Fibroblast of lung (primary cell): ENCODE results near the gene TERC. TPM values are rescaled to one million over a fixed set of nuclear protein-coding genes. Genes with fewer than 3 reads are reported as not detected.

Experiments
- DNase-seq, 2 donors: peaks; one replicate each; pipeline versions ENCODE4 v3.0.0 to v3.0.0-alpha.2; 2010; ENCODE audit warnings: low read depth in 2 of 2
- H2AFZ ChIP-seq: 2 replicates; pipeline ENCODE4 v1.5.1; 2012; ENCODE audit warnings: low read length, control low read depth, inconsistent platforms
- H3K27ac ChIP-seq: 2 replicates; pipeline ENCODE4 v1.5.1; 2011; ENCODE audit warnings: low read length, control low read depth; ENCODE audit not compliant: insufficient read depth
- H3K27me3 ChIP-seq: 2 replicates; pipeline ENCODE4 v1.5.1; 2011; ENCODE audit warnings: mild to moderate bottlenecking, low read length; ENCODE audit not compliant: control insufficient read depth, insufficient read depth
- H3K36me3 ChIP-seq: 2 replicates; pipeline ENCODE4 v1.5.1; 2011; ENCODE audit warnings: low read length; ENCODE audit not compliant: control insufficient read depth, insufficient read depth
- H3K4me1 ChIP-seq: 2 replicates; pipeline ENCODE4 v1.5.1; 2011; ENCODE audit warnings: low read length; ENCODE audit not compliant: control insufficient read depth, insufficient read depth; ENCODE audit errors: extremely low read depth
- H3K4me2 ChIP-seq: 2 replicates; pipeline ENCODE4 v1.5.1; 2011; ENCODE audit warnings: low read length, control low read depth; ENCODE audit not compliant: insufficient read depth; ENCODE audit errors: extremely low read depth
- H3K4me3 ChIP-seq, 4 experiments: fragments of 200-600 bp in 1 of 4; sonication (generic) in 1 of 4; replicated peaks in 1 of 4; 2 replicates each; pipeline ENCODE4 v1.5.1; 2011 to 2016; ENCODE audit warnings: low read length in 4 of 4, low read depth in 3 of 4, mild to moderate bottlenecking in 3 of 4, control low read depth in 2 of 4, inconsistent platforms in 1 of 4, mixed read lengths in 1 of 4; ENCODE audit not compliant: insufficient read depth in 1 of 4; ENCODE audit errors: control extremely low read depth in 1 of 4
- H3K79me2 ChIP-seq: 2 replicates; pipeline ENCODE4 v1.5.1; 2012; ENCODE audit warnings: mild to moderate bottlenecking, low read length, inconsistent platforms; ENCODE audit not compliant: control insufficient read depth, insufficient read depth
- H3K9ac ChIP-seq: 2 replicates; pipeline ENCODE4 v1.5.1; 2011; ENCODE audit warnings: mild to moderate bottlenecking, low read length, control low read depth; ENCODE audit not compliant: insufficient read depth
- H3K9me3 ChIP-seq: 2 replicates; pipeline ENCODE4 v1.5.1; 2012; ENCODE audit warnings: low read depth, low read length; ENCODE audit not compliant: control insufficient read depth, insufficient read depth
- H4K20me1 ChIP-seq: 2 replicates; pipeline ENCODE4 v1.5.1; 2011; ENCODE audit warnings: low read length; ENCODE audit not compliant: control insufficient read depth, insufficient read depth; ENCODE audit errors: extremely low read depth
- CTCF ChIP-seq, 2 donors: IDR thresholded peaks in 1 of 2; conservative IDR thresholded peaks in 1 of 2; 1 replicate in 1 of 2; 2 replicates in 1 of 2; pipeline ENCODE4 v1.5.1; 2011 to 2012; ENCODE audit warnings: low read length in 2 of 2, control low read depth in 1 of 2, inconsistent platforms in 1 of 2, low read depth in 1 of 2, mild to moderate bottlenecking in 1 of 2
- EZH2 ChIP-seq: IDR thresholded peaks from 2 replicates; pipeline ENCODE4 v1.5.1; 2012; ENCODE audit warnings: low read length, control low read depth, mild to moderate bottlenecking; ENCODE audit errors: missing control alignments
- polyA plus RNA-seq, 2 donors: library from polyadenylated mRNA; depleted of rRNA in 1 of 2; stranded (reverse) in 1 of 2; unstranded in 1 of 2; fragments of >200 nt; gene quantifications; 2 replicates each; pipeline ENCODE4 v1.2.1, GENCODE V29; 2011 to 2012; ENCODE audit warnings: missing spikeins in 1 of 2
- total RNA-seq: library from RNA; depleted of rRNA; stranded (reverse); fragments of >200 nt; gene quantifications from 2 replicates; pipeline ENCODE4 v1.2.1, GENCODE V29; 2014

TERC gene
- total and polyA plus RNA-seq, 2 donors (not counting 1 experiment from before 2014, with no cell fraction given), result 0.39 to 457 TPM

- Histone ChIP-seq H3K27ac (peak within 1 kb of the TSS; percentile 99), H3K4me1 (peaks cover 5% of the 10 kb centered on the region), H3K36me3 (no peaks in the 10 kb centered on the region), H3K27me3 (no peaks in the 10 kb centered on the region), H4K20me1 (no peaks in the 10 kb centered on the region), H2AFZ (peak within 1 kb of the TSS; percentile 75), H3K9me3 (no peaks in the 10 kb centered on the region), H3K9ac (peak within 1 kb of the TSS; percentile 97), H3K4me3 (peak within 1 kb of the TSS; percentile 86 to 97 (median 91)), H3K79me2 (peaks cover 27% of the 10 kb centered on the region), H3K4me2 (peak within 1 kb of the TSS; percentile 86)
- TF ChIP-seq CTCF (conservative IDR thresholded peaks at IDR 0.05 in 1 of 2, IDR thresholded peaks at IDR 0.05 in 1 of 2; ENCODE audit: low read depth in 1 of 2, low read length in 2 of 2), result no peak
- no peak for TF ChIP-seq EZH2
- DNase-seq, result peak; percentile 84 to 88
Measured at GRCh38 chr3:169772897-169773816, 8.3 kb upstream of the TERC start, which contains the start of gene MYNN. MYNN (plus strand) TSS chr3:169773396; CDS start chr3:169774296, 900 bp downstream.

GRCh38 chr3:169772305-169772896, 7.5 kb upstream of the TERC start:
- Histone ChIP-seq H3K4me3 (peak overlapping the region; percentile 86 to 97 (median 91)), H3K79me2 (peaks cover 25% of the 10 kb centered on the region), H3K27ac (peak overlapping the region; percentile 99), H3K36me3 (no peaks in the 10 kb centered on the region), H3K9ac (peak overlapping the region; percentile 97), H3K9me3 (no peaks in the 10 kb centered on the region), H4K20me1 (no peaks in the 10 kb centered on the region), H3K4me2 (peak overlapping the region; percentile 86), H3K27me3 (no peaks in the 10 kb centered on the region), H3K4me1 (peaks cover 5% of the 10 kb centered on the region), H2AFZ (peak overlapping the region; percentile 67)
- TF ChIP-seq EZH2, result no peak
- TF ChIP-seq CTCF (conservative IDR thresholded peaks at IDR 0.05 in 1 of 2, IDR thresholded peaks at IDR 0.05 in 1 of 2; ENCODE audit: low read depth in 1 of 2, low read length in 2 of 2), result no peak
- peak; percentile 77 to 87 for DNase-seq
